ENCODE data around the gene SSX4. TPM values are rescaled to one million over a fixed set of nuclear protein-coding genes. Genes with fewer than 3 reads are reported as not detected.
"Not testable (repeated sequence)": the region's sequence is repeated elsewhere in the genome, so short reads cannot be mapped to it uniquely, and the experiment has no call there.

SSX4 gene
- total RNA-seq, 1 experiment from 2014 or later = not detected

DNA sequence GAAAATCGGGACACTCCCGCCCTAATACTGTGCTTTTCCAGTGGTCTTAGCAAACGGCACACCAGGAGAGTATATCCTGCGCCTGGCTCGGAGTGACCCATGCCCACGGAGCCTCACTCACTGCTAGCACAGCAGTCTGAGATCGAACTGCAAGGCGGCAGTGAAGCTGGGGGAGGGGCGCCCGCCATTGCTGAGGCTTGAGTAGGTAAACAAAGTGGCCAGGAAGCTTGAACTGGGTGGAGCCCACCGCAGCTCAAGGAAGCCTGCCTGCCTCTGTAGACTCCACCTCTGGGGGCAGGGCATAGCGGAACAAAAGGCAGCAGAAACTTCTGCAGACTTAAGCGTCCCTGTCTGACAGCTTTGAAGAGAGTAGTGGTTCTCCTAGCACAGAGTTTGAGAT lies 50.4 kb downstream of the SSX4 start:
- not testable (repeated sequence) for H4K5ac ChIP-seq (ENCODE audit: insufficient read length, low read depth, low read length); H2AK5ac ChIP-seq (ENCODE audit: insufficient read length, low read length); H3K79me1 ChIP-seq (ENCODE audit: insufficient read depth, low read depth, low read length, poor library complexity, severe bottlenecking); H2BK12ac ChIP-seq (ENCODE audit: insufficient read length, low read depth, low read length); H3K4me2 ChIP-seq (ENCODE audit: insufficient read depth, insufficient read length, low read length); H3K4me1 ChIP-seq (ENCODE audit: insufficient read depth, low read length); H3K4ac ChIP-seq (ENCODE audit: low read depth, low read length); H3K18ac ChIP-seq (ENCODE audit: insufficient read length, low read depth, low read length); H2BK20ac ChIP-seq (ENCODE audit: low read depth, low read length, poor library complexity, severe bottlenecking); H3K9me3 ChIP-seq (ENCODE audit: control insufficient read depth, low read depth, low read length); H3K56ac ChIP-seq (ENCODE audit: insufficient read length, low read depth, low read length); H3K27ac ChIP-seq (ENCODE audit: insufficient read length, low read depth, low read length); H4K8ac ChIP-seq (replicated peaks; ENCODE audit: insufficient read length, low read depth, low read length); H4K91ac ChIP-seq (ENCODE audit: insufficient read length, low read depth, low read length); H3K23me2 ChIP-seq (ENCODE audit: insufficient read length, low read depth, low read length, poor library complexity, severe bottlenecking); H3K27me3 ChIP-seq (ENCODE audit: insufficient read depth, low read length); H3K9ac ChIP-seq (ENCODE audit: extremely low read depth, insufficient read length, low read length); H2AFZ ChIP-seq (ENCODE audit: low read length); H4K20me1 ChIP-seq (ENCODE audit: control insufficient read depth, insufficient read depth, insufficient read length); DNase-seq; H2BK15ac ChIP-seq (ENCODE audit: low read depth, low read length); H3K27ac Mint-ChIP-seq; H3K27me3 Mint-ChIP-seq (ENCODE audit: low read depth); H3K23ac ChIP-seq (ENCODE audit: insufficient read length, low read depth, low read length); H3K4me1 Mint-ChIP-seq; H2BK120ac ChIP-seq (ENCODE audit: low read depth, low read length, poor library complexity, severe bottlenecking); H3K14ac ChIP-seq (ENCODE audit: insufficient read depth, low read length); H3T11ph ChIP-seq (ENCODE audit: low read length); H2BK5ac ChIP-seq (ENCODE audit: insufficient read length, low read length); H3K79me2 ChIP-seq (ENCODE audit: insufficient read depth, low read length)
- peaks cover 9 to 14% (median 12%) of the 10 kb centered on the region in 3 experiments for H3K36me3 Mint-ChIP-seq (ENCODE audit: insufficient read depth in 1 of 3, low read depth in 3 of 3)
- peak overlapping the region in 1 of 2 experiments; percentile 21; a peak in 2 of 5 replicates for H3K4me3 Mint-ChIP-seq
- no CpG with 5 or more reads among the region's 13 CpGs for WGBS (ENCODE audit: extremely low coverage, insufficient read length, low lambda C conversion rate)
- H3K9me3 Mint-ChIP-seq = peaks cover 63 to 72% of the 10 kb centered on the region in 2 experiments

Other genes starting within 250 kb of the SSX4 start
- not detected in 2 replicates for gene SSX5, start 186.7 kb upstream of the SSX4 start, total RNA-seq (2021)
- not detected in 2 replicates for gene SSX1, start 128.1 kb upstream of the SSX4 start, total RNA-seq (2021)
- not detected in 2 replicates for gene SSX3, start 26.8 kb upstream of the SSX4 start, total RNA-seq (2021)
- 0.29 TPM in 1 of 2 replicates, not detected in the other for gene SSX4B, start 28.4 kb downstream of the SSX4 start, total RNA-seq (2021)
- 25.1 and 28.3 TPM in 2 replicates for gene SLC38A5, start 86.7 kb downstream of the SSX4 start, total RNA-seq (2021)
- 49.4 and 52.8 TPM in 2 replicates for gene FTSJ1, start 92.7 kb downstream of the SSX4 start, total RNA-seq (2021)
- gene PORCN, start 125.5 kb downstream of the SSX4 start, total RNA-seq (2021) = 12.6 and 13.2 TPM in 2 replicates
- 117 and 124 TPM in 2 replicates for gene EBP, start 138.3 kb downstream of the SSX4 start, total RNA-seq (2021)
- 9.6 and 10.2 TPM in 2 replicates for gene TBC1D25, start 156.2 kb downstream of the SSX4 start, total RNA-seq (2021)
- 259 and 264 TPM in 2 replicates for gene RBM3, start 190.9 kb downstream of the SSX4 start, total RNA-seq (2021)
- 29.4 and 30.0 TPM in 2 replicates for gene WDR13, start 214.0 kb downstream of the SSX4 start, total RNA-seq (2021)